Kidney tubule cell (primary cell): ENCODE data around the gene NADK.
"Not testable (repeated sequence)": the region's sequence is repeated elsewhere in the genome, so short reads cannot be mapped to it uniquely, and the experiment has no call there.

Source experiments
- DNase-seq: peaks from one replicate; pipeline ENCODE4 v3.0.0-alpha.2; 2018; ENCODE audit warnings: low spot score

NADK gene

GRCh38 chr1:1746566-1746909 is 31.7 kb downstream of the NADK start:
- DNase-seq: not testable (repeated sequence)

- peak; percentile 45 for DNase-seq
These were observed 32.4 kb downstream of the NADK start for GRCh38 chr1:1745651-1746565.

GRCh38 chr1:1742529-1742928 is 35.7 kb downstream of the NADK start:
- DNase-seq: not testable (repeated sequence)

GRCh38 chr1:1741013-1741412 is 37.3 kb downstream of the NADK start:
- not testable (repeated sequence) for DNase-seq

- not testable (repeated sequence) for DNase-seq
These were observed 39.4 kb downstream of the NADK start for GRCh38 chr1:1738799-1739337.

- not testable (repeated sequence) for DNase-seq
These were observed 40.3 kb downstream of the NADK start for GRCh38 chr1:1737675-1738590.

- no peak for DNase-seq
These were observed 45.9 kb downstream of the NADK start for GRCh38 chr1:1732381-1732780.

GRCh38 chr1:1730870-1731269 is 47.4 kb downstream of the NADK start:
- no peak for DNase-seq

- DNase-seq: not testable (repeated sequence)
These were observed 48.0 kb downstream of the NADK start for GRCh38 chr1:1730230-1730629.

- not testable (repeated sequence) for DNase-seq
These were observed 49.0 kb downstream of the NADK start for GRCh38 chr1:1729116-1729816.

GRCh38 chr1:1728308-1729005 is 49.8 kb downstream of the NADK start:
- DNase-seq: peak; percentile 1

- DNase-seq: not testable (repeated sequence)
These were observed 51.1 kb downstream of the NADK start for GRCh38 chr1:1727131-1727651.

GRCh38 chr1:1726088-1726487 is 52.2 kb downstream of the NADK start:
- not testable (repeated sequence) for DNase-seq

GRCh38 chr1:1724035-1724864 is 54.0 kb downstream of the NADK start, which contains the start of gene CDK11A:
Gene CDK11A (minus strand): TSS chr1:1724357. CDS start chr1:1722818, 1,539 bp downstream.
- DNase-seq: peak; percentile 97

- DNase-seq: no peak
These were observed 57.1 kb downstream of the NADK start for GRCh38 chr1:1721201-1721600.

GRCh38 chr1:1715109-1715883 is 63.0 kb downstream of the NADK start:
- DNase-seq: not testable (repeated sequence)

- not testable (repeated sequence) for DNase-seq
These were observed 70.4 kb downstream of the NADK start for GRCh38 chr1:1707897-1708296.

GRCh38 chr1:1707241-1707640 is 71.0 kb downstream of the NADK start:
- DNase-seq: not testable (repeated sequence)

GRCh38 chr1:1705623-1706022 is 72.6 kb downstream of the NADK start:
- DNase-seq: not testable (repeated sequence)
